SHP77 (cell line): ENCODE measurements around the gene WDR88.
"Not testable (repeated sequence)": the region's sequence is repeated elsewhere in the genome, so short reads cannot be mapped to it uniquely, and the experiment has no call there.

Source experiments
- DNase-seq, 2 experiments: peaks; one replicate each; lab custom pipeline; 2025; lab: John Stamatoyannopoulos, UW

The WDR88 gene

GRCh38 chr19:33197591-33198000, 65.7 kb downstream of the WDR88 start:
- no peak for DNase-seq

DNA sequence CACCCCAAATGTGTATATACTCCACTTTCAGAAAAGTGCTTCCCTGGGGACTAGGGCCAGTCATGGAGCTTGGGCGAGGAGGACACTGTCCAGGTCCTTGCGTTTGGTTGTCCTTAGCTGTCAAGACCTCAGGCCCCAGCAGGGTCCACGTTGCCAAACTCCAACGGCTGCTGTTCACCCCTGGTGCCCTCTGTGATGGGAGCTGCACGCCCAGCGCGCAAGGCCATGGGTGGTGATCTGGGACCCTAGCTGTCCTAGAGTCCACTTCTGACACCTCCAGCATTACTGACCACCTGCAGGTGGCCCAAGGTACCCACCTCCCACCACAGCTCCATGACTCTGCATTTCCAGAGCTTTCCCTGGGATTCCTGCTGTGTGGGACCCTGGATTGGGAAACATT, 66.3 kb downstream of the WDR88 start:
- no peak for DNase-seq

DNA sequence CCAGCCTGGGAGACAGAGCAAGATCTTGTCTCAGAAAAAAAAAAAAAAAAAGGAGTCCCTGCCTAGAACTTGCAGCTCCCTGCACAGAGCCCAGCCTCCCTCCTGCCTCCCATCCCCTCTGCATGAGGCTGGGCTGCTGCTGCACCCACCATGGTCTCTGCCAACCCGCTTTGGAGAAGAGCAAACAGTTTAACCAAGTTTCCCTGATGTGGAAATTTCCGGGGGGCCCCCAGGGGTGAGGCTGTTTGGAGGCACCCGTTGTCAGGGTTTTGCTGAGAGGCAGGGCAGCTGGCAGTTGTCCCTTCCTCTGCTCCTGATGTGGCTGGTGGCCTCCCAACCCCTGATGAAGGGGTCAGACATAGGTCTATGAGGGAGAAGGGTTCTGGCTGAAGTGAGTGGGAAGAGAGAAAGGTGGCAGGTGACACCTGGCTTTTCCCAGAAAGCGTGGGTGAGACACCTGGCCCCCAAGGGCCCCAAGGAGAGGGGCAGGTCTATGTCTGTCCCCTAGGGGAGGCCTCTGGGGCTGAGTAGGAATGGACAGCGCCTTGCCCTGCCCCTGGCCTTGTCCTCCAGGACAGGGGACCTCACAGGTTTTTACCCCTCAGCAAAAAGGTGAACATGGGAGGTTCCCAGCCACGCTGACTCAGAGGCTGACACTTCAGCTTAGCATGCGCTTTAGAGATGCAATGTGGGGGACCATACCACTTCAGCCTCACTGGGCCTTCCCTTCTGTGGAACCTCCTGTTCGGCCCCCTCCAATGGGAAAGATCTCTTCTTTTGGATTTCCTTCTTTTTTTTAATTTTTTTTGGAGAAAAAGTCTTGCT, 67.7 kb downstream of the WDR88 start:
- no peak for DNase-seq

- DNase-seq, result no peak
These were observed 69.6 kb downstream of the WDR88 start for GRCh38 chr19:33201473-33201872.

DNA sequence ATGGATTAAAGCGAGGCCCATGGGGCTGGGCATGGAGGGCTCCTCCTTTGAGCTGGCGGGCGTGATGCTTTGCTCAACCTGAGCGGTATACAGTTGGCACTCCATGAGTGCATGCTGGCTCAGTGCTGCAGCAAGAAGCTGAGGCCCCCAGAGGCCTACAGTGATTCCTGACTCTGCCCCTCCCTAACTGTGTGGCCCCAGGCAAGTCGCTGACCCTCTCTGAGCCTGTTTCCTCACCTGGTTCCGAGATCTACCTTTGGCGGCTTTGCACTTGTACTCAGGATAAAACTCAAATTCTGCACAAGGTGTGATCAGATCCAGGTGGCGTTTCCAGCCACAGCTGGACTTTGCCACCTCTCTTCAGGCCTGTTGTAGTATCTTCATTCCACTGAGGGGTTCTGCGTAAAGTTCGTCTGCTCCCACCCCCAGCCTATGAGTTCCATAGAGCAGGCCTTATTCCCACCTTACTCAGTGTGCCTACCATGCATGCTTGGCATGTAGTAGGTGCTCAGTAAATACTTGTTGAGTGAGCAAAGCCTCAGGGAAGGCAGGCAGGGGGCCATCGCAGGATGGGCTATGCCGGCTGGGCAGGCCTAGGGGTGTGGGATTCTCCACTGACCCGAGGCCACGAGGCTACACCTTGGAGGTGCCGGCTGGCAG, 70.1 kb downstream of the WDR88 start:
- DNase-seq, result no peak

DNA sequence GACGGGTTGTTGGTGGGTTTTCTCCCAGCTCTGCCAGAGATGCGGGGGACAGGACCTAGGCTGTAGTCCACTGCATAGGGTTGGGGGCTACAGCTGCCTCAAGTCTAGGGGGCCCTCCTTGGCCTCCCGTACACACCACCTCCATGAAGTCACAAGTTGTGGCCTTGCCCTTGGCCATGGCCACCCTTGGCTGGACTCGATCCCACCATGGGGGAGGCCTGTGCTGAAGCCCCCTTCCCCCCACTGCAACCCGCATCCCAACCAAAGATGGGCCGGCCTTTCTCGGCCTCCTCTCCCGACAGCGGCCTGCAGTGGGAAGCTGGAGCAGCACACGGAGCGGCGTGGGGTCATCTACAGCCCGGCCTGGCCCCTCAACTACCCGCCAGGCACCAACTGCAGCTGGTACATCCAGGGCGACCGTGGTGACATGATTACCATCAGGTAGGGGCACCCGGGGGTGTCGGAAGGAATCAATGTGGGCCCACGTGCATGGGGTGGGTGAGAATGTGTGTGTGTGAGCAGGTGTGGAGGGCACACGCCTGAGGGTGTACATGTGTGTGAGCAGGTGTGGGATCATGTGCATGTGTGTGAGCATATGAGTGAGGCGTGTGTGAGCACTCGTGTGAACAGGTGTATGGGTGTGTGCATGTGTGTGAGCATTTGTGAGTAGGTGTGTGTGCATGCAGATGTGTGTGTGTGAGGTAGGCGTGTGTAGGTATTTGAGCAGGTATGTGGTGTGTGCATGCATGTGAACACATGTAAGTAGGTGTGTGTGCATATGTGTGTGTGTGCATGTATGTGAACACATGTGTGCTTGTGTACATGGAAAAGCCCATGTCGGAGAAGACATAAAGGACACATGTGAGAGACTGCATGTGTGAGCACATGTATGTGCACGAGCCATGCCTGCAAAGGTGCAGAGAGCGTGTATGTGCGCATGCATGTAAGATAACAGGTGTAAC, 70.9 kb downstream of the WDR88 start:
- no peak for DNase-seq

DNA sequence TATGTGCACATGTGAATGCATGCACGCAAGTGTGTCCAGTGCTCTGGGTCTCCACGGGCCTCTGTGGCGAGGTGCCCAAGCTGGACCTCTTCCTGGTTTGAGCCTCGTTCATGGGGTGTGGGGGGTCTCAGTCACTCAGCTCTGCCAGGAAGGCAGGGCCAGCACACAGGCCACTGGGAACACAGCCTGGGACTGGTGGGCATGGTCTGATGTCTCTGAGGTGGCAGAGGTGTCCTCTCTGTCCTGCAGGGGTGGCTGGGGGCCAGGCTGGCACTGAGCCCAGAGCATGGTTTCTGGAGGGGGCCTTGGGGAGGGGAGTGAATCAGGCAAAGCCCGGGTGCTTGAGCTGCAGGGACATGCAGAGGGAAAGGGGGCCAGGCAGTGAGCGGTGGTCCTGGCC, 71.6 kb downstream of the WDR88 start:
- DNase-seq, result no peak

DNA sequence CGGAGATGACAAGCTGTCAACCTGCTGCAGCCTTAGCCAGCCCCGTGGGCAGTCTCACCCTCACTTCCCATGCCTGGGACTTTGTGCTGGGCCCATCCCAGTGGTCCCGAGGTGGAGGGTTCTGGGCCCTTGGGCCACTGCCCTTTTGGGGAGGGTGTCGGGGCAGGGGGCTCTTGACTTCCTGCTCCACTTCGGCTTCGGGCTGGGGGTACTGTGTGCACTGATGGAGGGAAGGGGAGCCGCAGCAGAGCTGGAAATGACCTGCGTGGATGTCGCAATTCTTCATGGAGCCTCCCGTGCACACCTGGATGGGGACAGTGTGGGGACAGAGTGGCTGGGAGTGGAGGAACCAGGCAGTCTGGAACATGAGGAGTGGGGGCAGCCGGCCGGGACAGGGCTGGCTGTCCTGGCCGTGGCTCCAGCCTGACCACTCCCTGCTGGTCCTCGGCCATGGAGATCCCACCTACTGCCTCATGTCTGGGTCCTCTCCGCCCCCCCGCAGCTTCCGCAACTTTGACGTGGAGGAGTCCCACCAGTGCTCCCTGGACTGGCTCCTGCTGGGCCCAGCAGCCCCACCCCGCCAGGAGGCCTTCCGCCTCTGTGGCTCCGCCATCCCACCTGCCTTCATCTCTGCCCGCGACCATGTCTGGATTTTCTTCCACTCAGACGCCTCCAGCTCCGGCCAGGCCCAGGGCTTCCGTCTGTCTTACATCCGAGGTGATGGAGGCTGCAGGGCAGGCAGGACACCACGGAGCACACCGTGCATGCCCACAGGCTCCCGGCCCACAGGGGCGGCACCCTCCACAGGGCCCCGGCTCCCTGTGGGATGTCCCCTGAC, 72.4 kb downstream of the WDR88 start:
- DNase-seq, result no peak

GRCh38 chr19:33205110-33205509, 73.2 kb downstream of the WDR88 start:
- no peak for DNase-seq

DNA sequence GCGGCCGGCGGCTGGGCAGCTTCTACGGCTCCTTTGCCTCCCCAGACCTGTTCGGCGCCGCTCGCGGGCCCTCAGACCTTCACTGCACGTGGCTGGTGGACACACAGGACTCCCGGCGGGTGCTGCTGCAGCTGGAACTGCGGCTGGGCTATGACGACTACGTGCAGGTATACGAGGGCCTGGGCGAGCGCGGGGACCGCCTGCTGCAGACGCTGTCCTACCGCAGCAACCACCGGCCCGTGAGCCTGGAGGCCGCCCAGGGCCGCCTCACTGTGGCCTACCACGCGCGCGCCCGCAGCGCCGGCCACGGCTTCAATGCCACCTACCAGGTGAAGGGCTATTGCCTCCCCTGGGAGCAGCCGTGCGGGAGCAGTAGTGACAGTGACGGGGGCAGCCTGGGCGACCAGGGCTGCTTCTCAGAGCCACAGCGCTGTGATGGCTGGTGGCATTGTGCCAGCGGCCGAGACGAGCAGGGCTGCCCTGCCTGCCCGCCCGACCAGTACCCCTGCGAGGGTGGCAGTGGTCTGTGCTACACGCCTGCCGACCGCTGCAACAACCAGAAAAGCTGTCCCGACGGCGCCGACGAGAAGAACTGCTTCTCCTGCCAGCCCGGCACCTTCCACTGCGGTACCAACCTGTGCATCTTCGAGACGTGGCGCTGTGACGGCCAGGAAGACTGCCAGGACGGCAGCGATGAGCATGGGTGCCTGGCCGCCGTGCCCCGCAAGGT, 73.8 kb downstream of the WDR88 start:
- no peak for DNase-seq

DNA sequence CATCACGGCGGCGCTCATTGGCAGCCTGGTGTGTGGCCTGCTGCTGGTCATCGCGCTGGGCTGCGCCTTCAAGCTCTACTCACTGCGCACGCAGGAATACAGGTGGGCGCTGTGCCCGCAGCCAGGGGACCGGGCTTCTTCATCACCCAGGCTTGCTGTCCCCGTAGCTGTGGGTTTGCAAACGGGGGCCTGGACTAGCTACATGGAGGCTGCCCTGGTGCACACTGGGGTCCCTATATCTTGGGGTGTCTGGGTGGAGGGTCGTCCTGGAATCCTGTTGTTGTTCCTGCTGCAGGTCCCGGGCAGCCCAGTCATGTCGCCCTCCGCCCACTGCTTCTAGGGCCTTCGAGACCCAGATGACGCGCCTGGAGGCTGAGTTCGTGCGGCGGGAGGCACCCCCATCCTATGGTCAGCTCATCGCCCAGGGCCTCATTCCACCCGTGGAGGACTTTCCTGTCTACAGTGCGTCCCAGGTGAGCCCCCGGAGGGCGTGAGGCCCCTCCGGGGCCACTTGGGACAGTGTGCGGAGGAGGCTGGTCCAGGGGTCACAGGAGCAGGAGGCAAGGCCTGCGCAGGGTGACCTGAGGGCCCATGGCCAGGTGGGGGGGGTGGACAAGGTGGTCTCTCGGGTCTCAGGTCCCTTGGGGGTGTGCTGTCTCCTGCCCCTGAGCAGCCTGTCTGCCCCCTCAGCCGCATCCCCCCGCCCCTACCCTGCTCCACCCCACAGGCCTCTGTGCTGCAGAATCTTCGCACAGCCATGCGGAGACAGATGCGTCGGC, 74.5 kb downstream of the WDR88 start:
- no peak for DNase-seq

- DNase-seq, result no peak
These were observed 75.2 kb downstream of the WDR88 start for GRCh38 chr19:33207040-33207620.

GRCh38 chr19:33207903-33208302, 76.0 kb downstream of the WDR88 start:
- DNase-seq, result no peak

- DNase-seq, result no peak
These were observed 76.5 kb downstream of the WDR88 start for GRCh38 chr19:33208371-33208895.

- DNase-seq, result no peak
These were observed 77.3 kb downstream of the WDR88 start for GRCh38 chr19:33208904-33209849.

GRCh38 chr19:33209850-33210230, 77.9 kb downstream of the WDR88 start:
- not testable (repeated sequence) for DNase-seq

GRCh38 chr19:33210266-33210940, 78.5 kb downstream of the WDR88 start:
- DNase-seq, result no peak
